SK-N-SH (cell line): ENCODE results near the gene CTDP1.

ENCODE experiments used
- EP300 ChIP-seq, 2 experiments: IDR thresholded peaks; 2 replicates each; pipeline versions ENCODE4 v1.4.0 to v1.6.1; 2012; ENCODE audit warnings: borderline replicate concordance in 1 of 2, low read depth in 1 of 2, low read length in 1 of 2
- EZH2phosphoT487 ChIP-seq: fragments of 200-600 bp; sonication (generic); IDR thresholded peaks from 2 replicates; pipeline ENCODE4 v1.6.1; 2017; ENCODE audit warnings: low read depth, mixed run types, mild to moderate bottlenecking, antibody characterized with exemption, moderate library complexity, borderline replicate concordance
- GABPA ChIP-seq: IDR thresholded peaks from 2 replicates; pipeline ENCODE4 v1.4.0; 2012; ENCODE audit warnings: low read depth, mild to moderate bottlenecking
- POLR2AphosphoS5 ChIP-seq: IDR thresholded peaks from 2 replicates; pipeline ENCODE4 v1.6.1; 2012; ENCODE audit warnings: low read depth, low read length
- RCOR1 ChIP-seq: fragments of 150-350 bp; IDR thresholded peaks from 2 replicates; pipeline ENCODE4 v1.6.1; 2017; ENCODE audit warnings: antibody characterized with exemption, low read length
- SIN3A ChIP-seq: IDR thresholded peaks from 2 replicates; pipeline ENCODE4 v1.6.1; 2012; ENCODE audit warnings: low read depth, mild to moderate bottlenecking, low read length, moderate library complexity, borderline replicate concordance
- SMC3 ChIP-seq: IDR thresholded peaks from 2 replicates; pipeline ENCODE4 v1.6.1; 2012; ENCODE audit warnings: low read depth, low read length, improper control_type of control experiment
- TF ChIP-seq, protein P1 (sequence below): fragments of 200-600 bp; sonication (generic); IDR thresholded peaks from 2 replicates; pipeline ENCODE4 v1.6.1; 2017; ENCODE audit warnings: antibody characterized with exemption, mild to moderate bottlenecking, moderate library complexity
- TF ChIP-seq, protein P2 (sequence below): fragments of 150-350 bp; IDR thresholded peaks from 2 replicates; pipeline ENCODE4 v1.6.1; 2017; ENCODE audit warnings: antibody characterized with exemption, low read length, low read depth, borderline replicate concordance
- TF ChIP-seq, protein P3 (sequence below): IDR thresholded peaks from 2 replicates; pipeline ENCODE4 v1.4.0; 2012; ENCODE audit warnings: low read depth

DNA sequence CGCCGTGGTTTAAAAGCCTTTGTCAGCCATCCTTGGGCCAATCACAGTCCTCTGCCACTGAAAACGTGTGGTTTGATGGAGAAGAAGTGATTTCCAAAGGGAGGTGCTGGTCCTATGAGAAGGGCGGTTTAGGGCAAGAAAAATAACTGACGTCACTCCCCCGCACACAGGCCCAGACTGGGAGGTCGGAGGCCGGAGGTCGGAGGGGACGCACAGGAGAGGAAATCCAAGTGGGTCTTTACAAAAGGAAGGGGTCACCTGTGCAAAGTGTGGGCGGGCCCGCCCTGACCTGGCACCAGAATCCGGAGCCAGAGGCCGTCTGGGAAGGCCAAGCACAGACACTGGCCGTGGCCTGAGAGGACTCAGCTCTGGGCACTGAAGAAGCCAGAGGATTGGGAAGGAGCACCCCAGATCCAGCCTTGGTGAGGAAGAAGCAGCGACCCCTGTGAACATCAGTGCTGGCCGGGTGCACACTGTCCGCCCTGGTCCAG is 100.1 kb downstream of the CTDP1 start:
- TF ChIP-seq RCOR1 (no peak), POLR2AphosphoS5 (no peak), EP300 (IDR thresholded peaks at IDR 0.05; ENCODE audit: borderline replicate concordance in 1 of 2, low read depth in 1 of 2, low read length in 1 of 2) (no peak), EZH2phosphoT487 (no peak), SIN3A (no peak), GABPA (no peak), SMC3 (no peak)
- TF ChIP-seq, protein P1, sequence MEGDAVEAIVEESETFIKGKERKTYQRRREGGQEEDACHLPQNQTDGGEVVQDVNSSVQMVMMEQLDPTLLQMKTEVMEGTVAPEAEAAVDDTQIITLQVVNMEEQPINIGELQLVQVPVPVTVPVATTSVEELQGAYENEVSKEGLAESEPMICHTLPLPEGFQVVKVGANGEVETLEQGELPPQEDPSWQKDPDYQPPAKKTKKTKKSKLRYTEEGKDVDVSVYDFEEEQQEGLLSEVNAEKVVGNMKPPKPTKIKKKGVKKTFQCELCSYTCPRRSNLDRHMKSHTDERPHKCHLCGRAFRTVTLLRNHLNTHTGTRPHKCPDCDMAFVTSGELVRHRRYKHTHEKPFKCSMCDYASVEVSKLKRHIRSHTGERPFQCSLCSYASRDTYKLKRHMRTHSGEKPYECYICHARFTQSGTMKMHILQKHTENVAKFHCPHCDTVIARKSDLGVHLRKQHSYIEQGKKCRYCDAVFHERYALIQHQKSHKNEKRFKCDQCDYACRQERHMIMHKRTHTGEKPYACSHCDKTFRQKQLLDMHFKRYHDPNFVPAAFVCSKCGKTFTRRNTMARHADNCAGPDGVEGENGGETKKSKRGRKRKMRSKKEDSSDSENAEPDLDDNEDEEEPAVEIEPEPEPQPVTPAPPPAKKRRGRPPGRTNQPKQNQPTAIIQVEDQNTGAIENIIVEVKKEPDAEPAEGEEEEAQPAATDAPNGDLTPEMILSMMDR: no peak
- TF ChIP-seq, protein P2, sequence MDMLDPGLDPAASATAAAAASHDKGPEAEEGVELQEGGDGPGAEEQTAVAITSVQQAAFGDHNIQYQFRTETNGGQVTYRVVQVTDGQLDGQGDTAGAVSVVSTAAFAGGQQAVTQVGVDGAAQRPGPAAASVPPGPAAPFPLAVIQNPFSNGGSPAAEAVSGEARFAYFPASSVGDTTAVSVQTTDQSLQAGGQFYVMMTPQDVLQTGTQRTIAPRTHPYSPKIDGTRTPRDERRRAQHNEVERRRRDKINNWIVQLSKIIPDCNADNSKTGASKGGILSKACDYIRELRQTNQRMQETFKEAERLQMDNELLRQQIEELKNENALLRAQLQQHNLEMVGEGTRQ: no peak
- TF ChIP-seq, protein P3, sequence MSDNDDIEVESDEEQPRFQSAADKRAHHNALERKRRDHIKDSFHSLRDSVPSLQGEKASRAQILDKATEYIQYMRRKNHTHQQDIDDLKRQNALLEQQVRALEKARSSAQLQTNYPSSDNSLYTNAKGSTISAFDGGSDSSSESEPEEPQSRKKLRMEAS: no peak
